Measurements from ENCODE around the gene CYP46A1.

DNA sequence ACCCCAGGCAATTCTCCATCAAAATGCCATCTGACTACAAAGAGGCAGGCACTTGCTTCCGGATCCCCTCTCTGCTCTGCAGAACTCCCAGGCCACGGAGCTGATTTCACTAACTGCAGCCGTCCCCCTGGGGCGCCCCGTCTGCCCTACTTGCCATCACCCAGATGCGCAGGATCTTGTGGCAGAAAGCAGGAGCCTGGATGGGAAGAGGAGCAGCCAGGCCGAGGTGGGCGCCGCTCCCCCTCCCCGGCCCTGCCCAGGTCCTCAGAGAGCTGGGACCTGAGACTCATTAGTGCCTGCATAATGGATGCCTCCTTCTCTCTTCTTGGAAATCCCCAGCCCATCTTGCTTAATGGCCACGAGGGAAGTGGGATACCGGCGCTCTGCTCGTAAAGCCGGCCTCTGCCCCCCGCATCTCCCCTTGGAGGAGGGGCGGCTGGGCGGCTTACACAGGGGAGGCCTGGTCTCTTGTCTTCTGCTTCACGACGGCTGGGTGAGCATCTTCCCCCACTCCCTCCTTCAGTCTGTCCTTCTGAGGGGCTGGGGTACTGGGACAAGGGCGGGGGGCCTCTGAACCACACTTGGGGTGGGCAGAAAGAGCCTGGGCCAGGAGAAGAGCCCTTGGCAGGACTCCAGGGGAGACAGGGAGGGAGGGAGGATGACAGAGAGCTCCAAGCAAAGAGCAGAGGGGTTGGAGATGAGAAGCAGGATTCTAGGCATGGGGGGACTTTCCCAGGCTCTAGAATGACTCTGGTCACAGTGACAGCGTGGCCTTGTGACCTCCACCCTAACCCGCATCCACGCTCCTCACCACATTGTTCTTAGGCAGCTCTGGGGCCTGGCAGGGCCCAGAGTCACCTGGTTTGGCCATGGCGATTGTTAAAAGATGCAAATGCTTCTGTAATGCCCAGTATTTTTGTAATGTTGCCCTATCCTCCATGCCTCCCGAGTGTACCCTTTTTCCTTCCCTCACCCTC, 89.7 kb downstream of the CYP46A1 start:
- TF ChIP-seq EZH2 (IDR thresholded peaks at IDR 0.05; ENCODE audit: insufficient read depth, poor library complexity, severe bottlenecking) (no peak), EZH2phosphoT487 (IDR thresholded peaks at IDR 0.05; ENCODE audit: insufficient read depth, low read depth) (no peak)

All from GM23248 (cell line).